ENCODE data around the gene MYO3A. TPM values are rescaled to one million over a fixed set of nuclear protein-coding genes. Genes with fewer than 3 reads are reported as not detected.

The MYO3A gene
- total and polyA plus RNA-seq, 7 donors = 0.03 to 0.32 (median 0.04) TPM; not detected in 3

DNA sequence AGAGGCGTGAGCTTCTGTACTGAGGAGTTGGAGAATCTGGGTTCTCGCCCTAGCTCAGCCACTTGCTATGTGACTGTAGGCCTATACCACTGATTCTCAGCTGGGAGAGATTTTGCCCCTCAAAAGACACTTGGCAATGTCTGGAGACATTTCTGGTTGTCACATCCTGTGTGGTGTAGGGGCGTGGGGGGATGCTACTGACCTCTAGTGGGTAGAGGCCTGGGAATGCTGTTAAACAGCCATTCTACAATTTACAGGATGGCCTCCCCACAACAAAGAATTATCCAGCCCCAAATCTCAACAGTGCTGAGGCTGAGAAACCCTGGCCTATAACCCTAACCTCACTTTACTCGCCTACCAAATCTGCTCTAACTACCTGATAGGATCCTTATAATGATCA is 223.7 kb downstream of the MYO3A start:
- Histone ChIP-seq H3K9me3 (no peaks in the 10 kb centered on the region), H3K36me3 (ENCODE audit: insufficient read depth in 1 of 2, low read depth in 1 of 2) (no peaks in the 10 kb centered on the region), H3K27ac (no peak overlapping the region), H3K4me1 (no peaks in the 10 kb centered on the region), H3K4me3 (no peak overlapping the region), H3K27me3 (ENCODE audit: insufficient read depth in 3 of 3, low read length in 2 of 3) (no peaks in the 10 kb centered on the region)
- ATAC-seq (no peak), DNase-seq (no peak)
- TF ChIP-seq, protein P1, sequence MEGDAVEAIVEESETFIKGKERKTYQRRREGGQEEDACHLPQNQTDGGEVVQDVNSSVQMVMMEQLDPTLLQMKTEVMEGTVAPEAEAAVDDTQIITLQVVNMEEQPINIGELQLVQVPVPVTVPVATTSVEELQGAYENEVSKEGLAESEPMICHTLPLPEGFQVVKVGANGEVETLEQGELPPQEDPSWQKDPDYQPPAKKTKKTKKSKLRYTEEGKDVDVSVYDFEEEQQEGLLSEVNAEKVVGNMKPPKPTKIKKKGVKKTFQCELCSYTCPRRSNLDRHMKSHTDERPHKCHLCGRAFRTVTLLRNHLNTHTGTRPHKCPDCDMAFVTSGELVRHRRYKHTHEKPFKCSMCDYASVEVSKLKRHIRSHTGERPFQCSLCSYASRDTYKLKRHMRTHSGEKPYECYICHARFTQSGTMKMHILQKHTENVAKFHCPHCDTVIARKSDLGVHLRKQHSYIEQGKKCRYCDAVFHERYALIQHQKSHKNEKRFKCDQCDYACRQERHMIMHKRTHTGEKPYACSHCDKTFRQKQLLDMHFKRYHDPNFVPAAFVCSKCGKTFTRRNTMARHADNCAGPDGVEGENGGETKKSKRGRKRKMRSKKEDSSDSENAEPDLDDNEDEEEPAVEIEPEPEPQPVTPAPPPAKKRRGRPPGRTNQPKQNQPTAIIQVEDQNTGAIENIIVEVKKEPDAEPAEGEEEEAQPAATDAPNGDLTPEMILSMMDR (IDR thresholded peaks at IDR 0.05) = no peak
- 86 to 90% (median 87%) methylated on average over 4 of the region's 4 CpGs for WGBS, 3 donors
- intact Hi-C loops (cut with DNase I) = no loop called here

DNA sequence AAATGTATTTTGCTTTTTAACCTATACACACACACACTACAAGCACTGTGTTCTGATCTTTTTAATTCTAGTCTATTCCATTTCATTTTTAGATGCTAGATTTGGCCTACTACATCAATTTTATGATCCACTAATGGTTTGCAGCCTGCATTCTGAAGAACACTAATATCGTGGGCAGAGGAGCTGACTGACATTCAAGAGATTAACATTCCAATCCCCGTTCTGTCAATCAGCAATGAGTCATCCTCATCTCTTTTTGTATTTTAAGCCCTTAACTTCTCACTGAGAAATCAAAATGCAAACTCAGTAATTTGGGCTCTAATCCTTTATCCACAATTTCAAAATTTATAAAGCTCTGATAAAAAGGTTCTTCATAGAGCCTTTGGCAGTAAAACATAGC is 235.4 kb downstream of the MYO3A start:
- H3K27ac ChIP-seq = no peak overlapping the region
- no peaks in the 10 kb centered on the region for H3K9me3 ChIP-seq
- peaks cover 0 to 2% (median 0%) of the 10 kb centered on the region in 3 donors for H3K27me3 ChIP-seq (ENCODE audit: insufficient read depth in 3 of 3, low read length in 2 of 3)
- intact Hi-C loops (cut with DNase I) = no loop called here
- DNase-seq (no peak), ATAC-seq (no peak)
- no peak overlapping the region for H3K4me3 ChIP-seq
- 27 to 40% (median 38%) methylated on average over 2 of the region's 2 CpGs for WGBS, 3 donors
- H3K36me3 ChIP-seq (ENCODE audit: insufficient read depth in 1 of 2, low read depth in 1 of 2) = no peaks in the 10 kb centered on the region
- H3K4me1 ChIP-seq = no peaks in the 10 kb centered on the region
- TF ChIP-seq, protein P1 (IDR thresholded peaks at IDR 0.05) = no peak

DNA sequence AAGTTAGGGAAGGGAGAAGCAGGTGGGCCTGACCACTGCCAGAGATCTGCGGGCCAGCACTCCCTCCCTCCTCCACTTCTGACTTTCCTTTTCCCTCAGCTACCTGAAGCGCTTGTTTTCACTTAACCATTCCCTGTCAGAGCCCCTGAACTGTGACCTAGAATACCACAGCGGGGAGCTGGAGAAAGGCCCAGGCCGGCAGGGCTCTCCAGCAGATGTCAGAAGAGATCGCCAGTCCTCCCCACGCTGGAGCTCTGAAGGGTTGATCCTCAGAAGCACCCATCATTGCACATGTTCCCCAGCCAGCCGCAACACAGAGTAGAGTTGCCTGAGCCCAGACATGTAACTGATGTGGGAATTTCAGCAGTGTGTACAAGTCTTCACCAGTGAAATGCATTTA is 238.1 kb downstream of the MYO3A start:
- Histone ChIP-seq H3K36me3 (ENCODE audit: insufficient read depth in 1 of 2, low read depth in 1 of 2) (no peaks in the 10 kb centered on the region), H3K4me3 (no peak overlapping the region), H3K27ac (no peak overlapping the region), H3K9me3 (no peaks in the 10 kb centered on the region), H3K4me1 (no peaks in the 10 kb centered on the region), H3K27me3 (ENCODE audit: insufficient read depth in 3 of 3, low read length in 2 of 3) (no peaks in the 10 kb centered on the region)
- intact Hi-C loops (cut with DNase I) = no loop called here
- no peak for ATAC-seq
- WGBS, 3 donors = 46 to 49% (median 47%) methylated on average over 7 of the region's 7 CpGs
- DNase-seq = no peak
- TF ChIP-seq, protein P1 (IDR thresholded peaks at IDR 0.05) = no peak

DNA sequence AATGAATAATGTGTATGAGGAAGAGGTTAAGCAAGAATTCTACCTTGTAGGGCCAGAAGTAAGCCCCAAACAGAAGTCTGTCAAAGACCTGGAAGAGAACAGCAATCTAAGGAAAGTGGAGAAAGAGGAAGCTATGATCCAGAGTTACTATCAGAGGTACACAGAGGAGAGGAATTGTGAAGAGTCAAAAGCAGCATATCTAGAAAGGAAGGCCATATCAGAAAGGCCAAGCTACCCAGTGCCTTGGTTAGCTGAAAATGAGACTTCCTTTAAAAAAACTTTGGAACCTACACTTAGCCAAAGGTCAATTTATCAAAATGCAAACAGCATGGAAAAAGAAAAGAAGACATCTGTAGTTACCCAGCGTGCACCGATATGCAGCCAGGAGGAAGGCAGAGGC is 239.8 kb downstream of the MYO3A start:
- intact Hi-C loops (cut with DNase I) = no loop called here
- DNase-seq (no peak), ATAC-seq (no peak)
- H3K9me3 ChIP-seq = no peaks in the 10 kb centered on the region
- H3K27ac ChIP-seq = no peak overlapping the region
- WGBS, 3 donors = 39 to 89% (median 80%) methylated on average over 1 to 2 of the region's 2 CpGs
- H3K4me3 ChIP-seq = no peak overlapping the region
- TF ChIP-seq, protein P1 (IDR thresholded peaks at IDR 0.05) = no peak
- no peaks in the 10 kb centered on the region for H3K36me3 ChIP-seq (ENCODE audit: insufficient read depth in 1 of 2, low read depth in 1 of 2)
- H3K4me1 ChIP-seq = no peaks in the 10 kb centered on the region
- no peaks in the 10 kb centered on the region for H3K27me3 ChIP-seq (ENCODE audit: insufficient read depth in 3 of 3, low read length in 2 of 3)

DNA sequence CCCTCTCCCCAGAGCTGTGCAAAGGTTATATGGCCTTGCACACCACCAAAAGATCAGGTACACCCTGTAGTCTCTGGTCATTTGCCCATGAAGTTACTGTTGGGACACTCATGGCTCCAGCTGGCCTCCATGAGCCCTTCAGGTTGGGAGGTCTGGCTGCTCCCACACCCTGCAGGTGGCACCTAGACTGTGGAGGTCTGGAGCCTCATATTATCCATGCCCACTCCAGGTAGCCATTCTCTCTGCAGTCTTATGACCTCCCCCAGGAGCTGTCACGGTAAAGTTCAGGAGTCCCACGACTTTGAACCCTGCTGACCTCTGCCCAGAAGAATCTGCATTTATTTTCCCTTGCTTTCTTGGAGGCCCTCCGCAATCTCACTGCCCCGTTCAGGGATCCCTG is 243.3 kb downstream of the MYO3A start:
- DNase-seq (no peak), ATAC-seq (no peak)
- no peaks in the 10 kb centered on the region for H3K27me3 ChIP-seq (ENCODE audit: insufficient read depth in 3 of 3, low read length in 2 of 3)
- intact Hi-C loops (cut with DNase I) = no loop called here
- no peaks in the 10 kb centered on the region for H3K9me3 ChIP-seq
- no peak overlapping the region for H3K4me3 ChIP-seq
- H3K36me3 ChIP-seq (ENCODE audit: insufficient read depth in 1 of 2, low read depth in 1 of 2) = no peaks in the 10 kb centered on the region
- no peak overlapping the region for H3K27ac ChIP-seq
- H3K4me1 ChIP-seq = no peaks in the 10 kb centered on the region
- 74 to 78% (median 77%) methylated on average over 4 of the region's 4 CpGs for WGBS, 3 donors
- TF ChIP-seq, protein P1 (IDR thresholded peaks at IDR 0.05) = no peak
